HG03095 (cell line): Measurements from ENCODE around the gene GXYLT2.

Experiments used
- ATAC-seq: cut with Tn5 transposase; IDR thresholded peaks from one replicate; pipeline ENCODE4 v1.9.1; 2021; ENCODE audit warnings: moderate library complexity; ENCODE audit not compliant: unreplicated experiment

The GXYLT2 gene

DNA sequence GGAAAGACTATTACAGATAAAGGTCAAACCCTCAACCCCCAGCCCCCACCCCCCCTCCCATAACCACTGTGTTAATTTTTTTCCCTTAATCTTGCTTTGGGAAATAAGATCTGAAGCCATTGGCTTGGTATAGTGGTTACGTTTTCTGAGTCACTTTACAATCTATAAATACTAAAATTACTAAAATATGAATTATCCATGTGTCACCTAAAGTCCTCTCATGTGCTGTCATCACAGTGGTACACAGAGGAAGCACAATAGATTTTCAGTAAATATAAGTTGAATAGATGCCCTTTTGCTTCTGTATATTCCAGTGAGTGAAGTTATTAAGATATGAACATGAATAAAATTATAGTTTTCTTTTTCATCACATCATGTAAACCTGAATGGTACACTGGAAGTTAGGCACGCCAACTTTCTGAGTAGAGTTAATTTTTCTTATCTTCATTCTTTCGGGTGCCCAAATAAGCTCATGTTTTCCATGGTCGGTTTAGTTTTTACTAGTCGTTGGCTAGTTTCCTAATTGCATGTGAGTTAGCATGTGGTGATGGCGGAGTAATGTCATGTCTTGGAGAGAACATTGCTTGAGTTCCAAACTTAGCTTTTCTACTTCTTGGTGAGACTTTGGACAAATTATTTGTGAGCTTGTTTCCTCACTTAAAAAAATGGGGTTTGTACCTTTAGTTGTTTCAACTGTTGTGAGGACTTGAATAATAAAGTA lies 120.3 kb downstream of the GXYLT2 start:
- ATAC-seq, result no peak

GRCh38 chr3:73009008-73009407 lies 121.2 kb downstream of the GXYLT2 start:
- no peak for ATAC-seq

DNA sequence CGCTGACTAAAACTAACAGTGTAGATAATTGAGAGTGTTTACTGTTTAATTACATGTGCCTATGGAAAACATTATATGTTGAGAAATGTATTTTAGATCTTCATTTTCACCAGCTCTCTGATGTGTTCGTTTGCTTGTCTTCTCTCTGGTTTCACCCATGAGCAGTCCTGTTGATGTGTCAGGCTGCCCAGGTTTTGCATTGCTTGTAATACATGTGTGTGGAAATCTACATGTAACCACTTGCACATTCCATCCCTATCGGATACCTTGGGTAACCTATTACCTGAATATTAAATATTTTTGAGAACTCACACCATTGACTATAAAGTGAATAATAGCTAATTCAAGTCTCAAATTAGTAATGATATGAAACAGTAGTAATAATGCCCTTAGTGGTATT lies 121.9 kb downstream of the GXYLT2 start:
- ATAC-seq, result no peak

DNA sequence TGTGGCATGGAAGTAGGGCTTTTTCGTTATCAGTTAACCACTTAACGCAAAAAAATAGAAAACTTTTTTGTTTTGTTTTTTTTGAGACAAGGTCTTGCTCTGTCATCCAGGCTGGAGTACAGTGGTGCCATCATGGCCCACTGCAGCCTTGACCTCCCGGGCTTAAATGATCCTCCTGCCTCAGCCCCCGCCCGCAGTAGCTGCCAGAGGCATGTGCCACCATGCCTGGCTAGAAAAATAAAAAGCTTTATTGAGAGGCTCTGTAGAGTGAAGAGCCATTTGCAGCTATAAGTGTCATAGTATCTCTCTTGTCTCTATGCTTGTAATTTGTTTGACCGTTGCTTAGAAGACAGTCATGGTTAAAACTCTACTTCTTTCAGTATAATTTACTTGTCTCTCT lies 122.3 kb downstream of the GXYLT2 start:
- ATAC-seq, result no peak

DNA sequence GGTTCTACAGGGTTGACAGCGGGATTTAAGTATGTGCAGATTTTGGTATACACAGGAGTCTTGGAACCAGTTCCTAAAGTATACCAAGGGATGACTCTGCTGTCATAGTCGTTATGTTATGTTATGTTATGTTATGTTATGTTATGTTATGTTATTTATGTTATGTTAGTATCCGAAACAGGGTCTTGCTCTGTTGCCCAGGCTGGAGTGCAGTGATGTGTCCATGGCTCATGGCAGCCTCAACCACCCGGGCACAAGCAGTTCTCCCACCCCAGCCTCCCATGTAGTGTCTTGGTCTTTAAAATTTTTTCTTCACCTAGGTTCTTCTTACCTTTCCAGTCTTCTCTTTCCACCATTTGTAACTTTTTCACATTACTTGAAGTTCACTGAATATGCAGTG lies 130.5 kb downstream of the GXYLT2 start:
- ATAC-seq, result no peak

DNA sequence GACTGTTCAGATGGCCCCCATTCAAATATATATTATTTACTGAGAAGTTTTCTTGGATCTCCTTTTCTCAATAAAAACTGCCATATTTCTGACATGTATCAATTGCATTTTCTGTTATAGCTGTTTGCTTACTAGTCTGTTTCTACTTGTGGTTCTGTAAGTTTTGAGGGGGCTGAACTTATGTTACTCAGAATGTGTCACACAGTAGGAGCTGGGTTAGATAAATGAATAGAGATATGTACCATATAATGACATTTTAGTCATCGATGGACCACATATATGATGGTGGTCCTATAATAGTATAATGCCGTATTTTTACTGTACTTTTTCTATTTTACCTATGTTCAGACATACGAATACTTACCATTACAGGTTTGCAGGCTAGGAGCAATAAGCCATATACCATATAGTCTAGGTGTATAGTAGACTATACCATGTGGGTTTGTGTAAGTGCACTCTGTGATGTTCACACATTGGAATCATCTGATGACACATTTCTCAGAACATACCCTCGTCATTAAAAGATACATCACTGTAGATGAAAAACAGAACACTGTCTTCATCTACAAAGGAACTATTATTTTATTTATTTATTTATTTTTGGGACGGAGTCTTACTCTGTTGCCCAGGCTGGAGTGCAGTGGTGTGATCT lies 131.1 kb downstream of the GXYLT2 start:
- ATAC-seq, result no peak

DNA sequence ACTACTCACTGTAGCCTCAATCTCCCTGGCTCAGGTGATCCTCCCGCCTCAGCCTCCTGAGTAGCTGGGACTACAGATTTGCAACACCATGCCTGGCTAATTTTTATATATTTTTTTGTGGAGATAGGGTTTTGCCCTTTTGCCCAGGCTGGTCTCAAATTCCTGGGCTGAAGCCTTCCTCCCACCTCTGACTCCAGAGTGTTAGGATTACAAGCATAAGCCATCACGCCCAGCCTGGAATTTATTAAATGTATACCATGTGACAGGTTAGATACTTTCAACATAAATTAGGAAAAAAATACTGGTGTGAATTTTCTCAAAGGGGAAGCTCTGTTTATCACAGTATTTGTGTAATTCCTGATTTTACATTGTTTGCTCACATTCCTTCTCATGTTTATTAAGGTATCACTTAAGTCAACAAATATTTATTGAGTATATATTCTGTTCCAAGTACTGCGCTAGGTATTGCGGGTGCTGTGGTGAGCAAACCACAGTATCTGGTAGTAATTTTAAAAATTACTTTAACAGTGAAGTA lies 133.5 kb downstream of the GXYLT2 start:
- ATAC-seq, result no peak

DNA sequence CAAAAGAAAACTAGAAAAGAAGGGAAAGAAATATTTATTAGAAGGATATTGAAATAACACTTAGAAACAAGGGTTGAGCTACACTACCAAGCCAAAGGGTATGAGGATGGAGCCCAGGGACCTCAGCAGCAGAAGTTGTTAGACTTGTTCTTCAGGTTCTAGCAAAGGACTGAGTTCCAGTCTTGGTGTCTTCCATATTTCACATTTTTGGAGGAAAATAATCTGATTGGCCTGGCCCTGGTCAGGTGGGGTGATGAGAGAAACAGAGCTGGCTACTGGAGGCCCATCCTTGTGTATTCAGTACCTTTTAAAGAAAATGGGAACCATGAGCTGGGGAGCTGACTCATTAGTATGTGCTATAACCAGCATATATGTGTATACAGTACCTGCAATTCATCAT lies 137.0 kb downstream of the GXYLT2 start:
- no peak for ATAC-seq

DNA sequence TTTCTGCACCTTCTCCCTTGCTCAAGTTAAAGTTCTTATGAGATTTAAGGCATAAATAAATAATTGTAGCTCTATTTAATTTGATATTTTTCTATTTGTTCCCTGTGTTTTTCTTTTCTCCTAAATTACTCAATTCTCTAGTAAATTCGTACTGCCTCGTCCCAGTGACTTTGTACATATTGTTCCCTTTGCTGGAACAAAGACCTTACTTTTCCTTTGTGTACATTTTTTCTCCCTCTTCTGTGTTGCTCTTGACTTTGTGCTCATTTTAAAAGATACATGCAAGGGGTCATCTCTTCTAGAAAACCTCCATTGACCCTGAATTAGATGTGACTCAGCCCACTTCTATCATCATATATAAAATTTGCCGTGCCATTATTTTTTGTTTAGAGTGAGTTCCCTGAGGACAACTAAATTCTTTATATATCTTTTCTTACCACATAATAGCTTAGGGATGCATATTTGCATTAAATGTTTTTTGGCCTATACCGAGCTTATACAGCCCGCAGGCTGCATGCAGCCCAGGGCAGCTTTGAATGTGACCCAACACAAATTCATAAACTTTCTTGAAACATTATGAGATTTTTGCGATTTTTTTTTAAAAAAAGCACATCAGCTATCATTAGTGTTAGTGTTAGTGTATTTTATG lies 138.4 kb downstream of the GXYLT2 start:
- ATAC-seq, result no peak
